Endothelial cell of umbilical vein (primary cell): ENCODE results near the gene PCDH8. TPM values are rescaled to one million over a fixed set of nuclear protein-coding genes. Genes with fewer than 3 reads are reported as not detected.

Experiments
- BruUV-seq: library from RNA; stranded (reverse); fragments of 400-500 nt; replicated peaks from 2 replicates; lab custom pipeline; 2021; lab: Mats Ljungman, UMichigan
- CTCF ChIA-PET: fragments of 300-600, 350-600 bp; sonication (Branson Sonifier 250); formaldehyde crosslinking; loops from one replicate; lab custom pipeline; 2021; ENCODE audit warnings: antibody characterized with exemption, inconsistent platforms; lab: Charles Lee
- POLR2A ChIA-PET: fragments of 300-600, 350-600 bp; sonication (Branson Sonifier 250); formaldehyde crosslinking; loops from one replicate; lab custom pipeline; 2021; ENCODE audit warnings: antibody characterized with exemption, inconsistent platforms; lab: Charles Lee
- DNase-seq: peaks from one replicate; pipeline ENCODE4 v3.0.0-alpha.2; 2011; ENCODE audit warnings: low read depth, low spot score
- FAIRE-seq: peaks from 2 replicates; lab custom pipeline; 2011; peaks lifted over from hg19 to GRCh38; lab: Jason Lieb, UNC
- H2AFZ ChIP-seq: 2 replicates; pipeline ENCODE4 v1.6.0; 2012; ENCODE audit warnings: low read depth, low read length, control low read depth, inconsistent platforms
- H3K27ac ChIP-seq: 2 replicates; pipeline ENCODE4 v1.5.1; 2011; ENCODE audit warnings: low read depth, mild to moderate bottlenecking, control low read depth, low read length, moderate library complexity; ENCODE audit not compliant: insufficient read depth
- H3K27me3 ChIP-seq, 2 experiments: 2 replicates each; pipeline versions ENCODE4 v1.6.0 to v1.6.1; 2011; ENCODE audit warnings: low read length in 2 of 2, mixed read lengths in 1 of 2; ENCODE audit not compliant: control insufficient read depth in 2 of 2, insufficient read depth in 2 of 2
- H3K36me3 ChIP-seq, 2 experiments: 2 replicates in 1 of 2; 3 replicates in 1 of 2; pipeline ENCODE4 v1.5.1; 2011; ENCODE audit warnings: low read length in 2 of 2, mild to moderate bottlenecking in 1 of 2, moderate library complexity in 1 of 2; ENCODE audit not compliant: control insufficient read depth in 2 of 2, insufficient read depth in 2 of 2; ENCODE audit errors: extremely low read depth in 1 of 2
- H3K4me1 ChIP-seq: 3 replicates; pipeline ENCODE4 v1.5.1; 2011; ENCODE audit warnings: mild to moderate bottlenecking, low read length; ENCODE audit not compliant: control insufficient read depth, insufficient read depth; ENCODE audit errors: extremely low read depth
- H3K4me2 ChIP-seq: 2 replicates; pipeline ENCODE4 v1.6.1; 2011; ENCODE audit warnings: low read length, control low read depth, mixed read lengths; ENCODE audit not compliant: insufficient read depth
- H3K4me3 ChIP-seq, 3 experiments: fragments of 200-600 bp in 1 of 3; sonication (generic), shearing (Covaris generic) in 1 of 3; replicated peaks in 1 of 3; 2 replicates each; pipeline ENCODE4 v1.5.1; 2011 to 2016; ENCODE audit warnings: control low read depth in 3 of 3, low read length in 3 of 3, mild to moderate bottlenecking in 2 of 3, inconsistent platforms in 1 of 3, low read depth in 1 of 3, moderate library complexity in 1 of 3; ENCODE audit not compliant: insufficient read depth in 1 of 3
- H3K79me2 ChIP-seq: 2 replicates; pipeline ENCODE4 v1.6.0; 2012; ENCODE audit warnings: low read length, inconsistent platforms; ENCODE audit not compliant: control insufficient read depth, insufficient read depth
- H3K9ac ChIP-seq: replicated peaks from 2 replicates; pipeline ENCODE3; 2011; ENCODE audit warnings: low read length, control low read depth; ENCODE audit not compliant: insufficient read depth; ENCODE audit errors: extremely low read depth
- H3K9me1 ChIP-seq: replicated peaks from 3 replicates; pipeline ENCODE4 v1.6.0; 2011; ENCODE audit warnings: mild to moderate bottlenecking, low read length; ENCODE audit not compliant: control insufficient read depth, insufficient read depth; ENCODE audit errors: extremely low read depth
- H3K9me3 ChIP-seq: replicated peaks from 2 replicates; pipeline ENCODE4 v1.5.1; 2012; ENCODE audit warnings: low read length, inconsistent platforms; ENCODE audit not compliant: control insufficient read depth, insufficient read depth
- H4K20me1 ChIP-seq: replicated peaks from 2 replicates; pipeline ENCODE3; 2011; ENCODE audit warnings: mild to moderate bottlenecking, low read length; ENCODE audit not compliant: control insufficient read depth, insufficient read depth; ENCODE audit errors: extremely low read depth
- CTCF ChIP-seq, 2 donors: IDR thresholded peaks; 1 replicate in 1 of 2; 2 replicates in 1 of 2; pipeline ENCODE4 v1.5.1; 2011; ENCODE audit warnings: low read length in 2 of 2, mild to moderate bottlenecking in 2 of 2, moderate library complexity in 2 of 2, control low read depth in 1 of 2, inconsistent platforms in 1 of 2, low read depth in 1 of 2; ENCODE audit not compliant: insufficient read depth in 1 of 2; ENCODE audit errors: extremely low read depth in 1 of 2
- EZH2 ChIP-seq: IDR thresholded peaks from 2 replicates; pipeline ENCODE4 v1.6.1; 2012; ENCODE audit warnings: borderline replicate concordance, low read depth, mild to moderate bottlenecking, moderate library complexity, low read length, inconsistent platforms; ENCODE audit not compliant: severe bottlenecking
- FOS ChIP-seq: IDR thresholded peaks from 2 replicates; pipeline ENCODE4 v1.6.1; 2011; ENCODE audit warnings: mild to moderate bottlenecking, low read length, moderate library complexity, borderline replicate concordance; ENCODE audit not compliant: insufficient read depth
- GATA2 ChIP-seq: IDR thresholded peaks from 2 replicates; pipeline ENCODE4 v1.7.0; 2011; ENCODE audit warnings: low read depth, mild to moderate bottlenecking, moderate library complexity, mixed read lengths, low read length; ENCODE audit not compliant: insufficient read length, insufficient read depth
- JUN ChIP-seq: IDR thresholded peaks from 2 replicates; pipeline ENCODE4 v1.6.1; 2011; ENCODE audit warnings: borderline replicate concordance, low read depth; ENCODE audit not compliant: insufficient read length, insufficient read depth
- MAX ChIP-seq: IDR thresholded peaks from 2 replicates; pipeline ENCODE4 v1.6.1; 2011; ENCODE audit not compliant: insufficient read depth, insufficient read length
- MYC ChIP-seq: IDR thresholded peaks from one replicate; pipeline ENCODE4 v1.6.1; 2011; ENCODE audit warnings: mild to moderate bottlenecking, low read depth, low read length
- POLR2A ChIP-seq: IDR thresholded peaks from 2 replicates; pipeline ENCODE4 v1.6.1; 2012; ENCODE audit warnings: low read depth, mild to moderate bottlenecking, control low read depth, low read length
- POLR2AphosphoS5 ChIP-seq: IDR thresholded peaks from 2 replicates; pipeline ENCODE4 v1.6.1; 2012; ENCODE audit warnings: low read depth, mild to moderate bottlenecking, control low read depth, low read length, moderate library complexity; ENCODE audit not compliant: insufficient read depth
- dilution Hi-C: fragments of 300-500 bp; cut with MboI; formaldehyde crosslinking; loops from one replicate; pipeline ENCODE4 v1.15.0; 2019; ENCODE audit warnings: low sequenced_read_pairs; ENCODE audit not compliant: extremely low pct_ligation_motif_present
- intact Hi-C: fragments of 100-400 bp; cut with micrococcal nuclease; formaldehyde crosslinking; loops from one replicate; pipeline ENCODE4 v1.10.0; 2022
- polyA plus RNA-seq, 4 experiments: library from polyadenylated mRNA; depleted of rRNA in 3 of 4; stranded (reverse) in 3 of 4; unstranded in 1 of 4; fragments of >200 nt; gene quantifications; 2 replicates each; pipeline versions ENCODE4 v1.2.1 to v1.2.3, GENCODE V29; 2011 to 2012; ENCODE audit warnings: missing spikeins in 1 of 4
- total RNA-seq: library from RNA; stranded (reverse); gene quantifications from 2 replicates; pipeline ENCODE4 v1.2.3, GENCODE V29; 2021

The PCDH8 gene
- total and polyA plus RNA-seq, 2 donors (not counting 3 experiments of a cell fraction or from before 2014, with no cell fraction given): not detected

- BruUV-seq: no TSS peak
- dilution Hi-C loops: no loop called here
- Histone ChIP-seq H3K9me3 (no peaks in the 10 kb centered on the region), H3K4me2 (no peak overlapping the region), H4K20me1 (no peaks in the 10 kb centered on the region), H3K27ac (no peak overlapping the region), H3K27me3 (no peaks in the 10 kb centered on the region), H3K4me1 (no peaks in the 10 kb centered on the region), H3K36me3 (no peaks in the 10 kb centered on the region), H2AFZ (no peak overlapping the region), H3K79me2 (no peaks in the 10 kb centered on the region), H3K9ac (no peak overlapping the region), H3K9me1 (no peaks in the 10 kb centered on the region), H3K4me3 (no peak overlapping the region)
- FAIRE-seq: no peak
- ChIA-PET POLR2A (no interaction called here), CTCF (no interaction called here)
- intact Hi-C loops: no loop called here
- no peak for TF ChIP-seq CTCF (IDR thresholded peaks at IDR 0.05; ENCODE audit: extremely low read depth in 1 of 2, insufficient read depth in 1 of 2, low read depth in 1 of 2, low read length in 2 of 2)
- no peak for TF ChIP-seq GATA2
- no peak for TF ChIP-seq JUN
- no peak for TF ChIP-seq POLR2A
- no peak for TF ChIP-seq FOS
- no peak for TF ChIP-seq MYC
- TF ChIP-seq EZH2: no peak
- TF ChIP-seq POLR2AphosphoS5: no peak
- no peak for TF ChIP-seq MAX
- no peak for DNase-seq
Measured at GRCh38 chr13:52887165-52887564, 38.7 kb upstream of the PCDH8 start.
